ENCODE data around the gene MTUS2.

GRCh38 chr13:29434217-29434945 lies 614.2 kb downstream of the MTUS2 start:
- TF ChIP-seq CTCF (IDR thresholded peaks at IDR 0.05; ENCODE audit: extremely low read depth in 1 of 2, insufficient read depth in 1 of 2, low read depth in 1 of 2, low read length in 2 of 2), result no peak
- no peak for TF ChIP-seq FOS (IDR thresholded peaks at IDR 0.05; ENCODE audit: borderline replicate concordance, insufficient read depth, low read length)
- no peak for TF ChIP-seq POLR2A (IDR thresholded peaks at IDR 0.05; ENCODE audit: low read depth, low read length)
- TF ChIP-seq EZH2 (IDR thresholded peaks at IDR 0.05; ENCODE audit: borderline replicate concordance, low read depth, low read length, severe bottlenecking), result no peak
- no peak for TF ChIP-seq MAX (IDR thresholded peaks at IDR 0.05; ENCODE audit: insufficient read depth, insufficient read length)
- no peak for TF ChIP-seq JUN (IDR thresholded peaks at IDR 0.05; ENCODE audit: borderline replicate concordance, insufficient read depth, insufficient read length, low read depth)
- no peak for TF ChIP-seq POLR2AphosphoS5 (IDR thresholded peaks at IDR 0.05; ENCODE audit: insufficient read depth, low read depth, low read length)
- no peak for TF ChIP-seq MYC (IDR thresholded peaks at IDR 0.05; ENCODE audit: low read depth, low read length)
- TF ChIP-seq GATA2 (IDR thresholded peaks at IDR 0.05; ENCODE audit: insufficient read depth, insufficient read length, low read depth, low read length), result no peak
